K562 (cell line): ENCODE data around the gene SCUBE1. TPM values are rescaled to one million over a fixed set of nuclear protein-coding genes. Genes with fewer than 3 reads are reported as not detected.

Source experiments
- ATAC-seq: fragments of 200-7000 bp; cut with Tn5 transposase; 3 replicates; pipeline ENCODE4 v1.9.1; 2020; ENCODE audit warnings: moderate library complexity
- BruUV-seq: library from RNA; stranded (reverse); fragments of 400-500 nt; replicated peaks from 2 replicates; lab custom pipeline; 2021; lab: Mats Ljungman, UMichigan
- CTCF ChIA-PET: fragments of 300-600 bp; formaldehyde crosslinking; extraction: SDS; loops from one replicate; lab custom pipeline; 2021; ENCODE audit warnings: low intra/inter-chr PET ratio; lab: Yijun Ruan, JAX
- POLR2A ChIA-PET: fragments of 300-600, 350-650 bp; sonication (Branson Sonifier 250); formaldehyde crosslinking; extraction: SDS; loops from one replicate; lab custom pipeline; 2021; ENCODE audit warnings: antibody characterized with exemption, inconsistent platforms; lab: Yijun Ruan, JAX
- DNase-seq, 4 experiments: peaks; one replicate each; pipeline versions ENCODE4 v3.0.0 to v3.0.0-alpha.2; 2011 to 2018; ENCODE audit warnings: low spot score in 3 of 4, mixed read lengths in 3 of 4; ENCODE audit errors: extremely low read depth in 1 of 4
- FAIRE-seq: peaks from 2 replicates; lab custom pipeline; 2011; peaks lifted over from hg19 to GRCh38; lab: Jason Lieb, UNC
- H2AFZ ChIP-seq: 2 replicates; pipeline ENCODE4 v1.6.0; 2011; ENCODE audit warnings: low read depth, low read length, control low read depth, inconsistent platforms
- H3K27ac ChIP-seq: fragments of 200-600 bp; 3 replicates; pipeline ENCODE4 v1.8.0; 2011; ENCODE audit warnings: low read depth, mild to moderate bottlenecking, control low read depth, inconsistent platforms, low read length, moderate library complexity, mixed read lengths; ENCODE audit errors: extremely low read depth
- H3K27me3 ChIP-seq, 2 experiments: fragments of 300-600 bp in 1 of 2; 2 replicates in 1 of 2; 3 replicates in 1 of 2; pipeline versions ENCODE4 v1.6.0 to v1.8.0; 2011; ENCODE audit warnings: inconsistent platforms in 2 of 2, low read length in 2 of 2, mild to moderate bottlenecking in 1 of 2, mixed read lengths in 1 of 2, moderate library complexity in 1 of 2; ENCODE audit not compliant: control insufficient read depth in 2 of 2, insufficient read depth in 2 of 2
- H3K36me3 ChIP-seq: fragments of 300-600 bp; 3 replicates; pipeline ENCODE4 v1.8.0; 2011; ENCODE audit warnings: mild to moderate bottlenecking, low read length, inconsistent platforms; ENCODE audit not compliant: control insufficient read depth, insufficient read depth
- H3K4me1 ChIP-seq, 2 experiments: fragments of 200-600 bp in 1 of 2; replicated peaks in 1 of 2; 2 replicates in 1 of 2; 3 replicates in 1 of 2; pipeline versions ENCODE4 v1.5.1 to v1.8.0; 2011; ENCODE audit warnings: inconsistent platforms in 2 of 2, low read length in 2 of 2, mild to moderate bottlenecking in 1 of 2, mixed read lengths in 1 of 2, moderate library complexity in 1 of 2; ENCODE audit not compliant: control insufficient read depth in 2 of 2, insufficient read depth in 2 of 2
- H3K4me2 ChIP-seq: 2 replicates; pipeline ENCODE4 v1.6.1; 2011; ENCODE audit warnings: low read length, control low read depth, inconsistent platforms, mixed read lengths; ENCODE audit not compliant: insufficient read depth
- H3K4me3 ChIP-seq: fragments of 200-600 bp; sonication (generic), shearing (Covaris generic); 2 replicates; pipeline ENCODE4 v1.5.1; 2016; ENCODE audit warnings: control low read depth, inconsistent platforms
- H3K79me2 ChIP-seq: fragments of 200-600 bp; 3 replicates; pipeline ENCODE4 v1.8.0; 2011; ENCODE audit warnings: low read length, inconsistent platforms; ENCODE audit not compliant: control insufficient read depth, insufficient read depth
- H3K9ac ChIP-seq, 2 experiments: 2 replicates each; pipeline versions ENCODE4 v1.6.0 to v1.6.1; 2011; ENCODE audit warnings: low read depth in 2 of 2, low read length in 2 of 2, control low read depth in 1 of 2, inconsistent platforms in 1 of 2, mild to moderate bottlenecking in 1 of 2, mixed read lengths in 1 of 2; ENCODE audit not compliant: insufficient read depth in 1 of 2
- H3K9me1 ChIP-seq: one replicate; pipeline ENCODE4 v1.6.0; 2011; ENCODE audit warnings: inconsistent platforms, mild to moderate bottlenecking, low read length, moderate library complexity; ENCODE audit not compliant: control insufficient read depth, insufficient read depth
- H3K9me3 ChIP-seq: replicated peaks from 2 replicates; pipeline ENCODE4 v1.5.1; 2011; ENCODE audit warnings: low read depth, low read length, inconsistent platforms; ENCODE audit not compliant: control insufficient read depth, insufficient read depth
- H4K20me1 ChIP-seq: replicated peaks from 2 replicates; pipeline ENCODE4 v1.6.1; 2011; ENCODE audit warnings: low read length, inconsistent platforms, mixed read lengths; ENCODE audit not compliant: control insufficient read depth, insufficient read depth
- FUS ChIP-seq: fragments of 200-400 bp; formaldehyde crosslinking; optimal IDR thresholded peaks from 2 replicates; pipeline ENCODE3; 2017; ENCODE audit warnings: low read depth, low read length
- POLR2G ChIP-seq: fragments of 200-400 bp; formaldehyde crosslinking; IDR thresholded peaks from 2 replicates; pipeline ENCODE4 v1.6.1; 2017; ENCODE audit warnings: low read depth, mild to moderate bottlenecking, antibody characterized with exemption, low read length, moderate library complexity
- RHOXF2B ChIP-seq: fragments of 250-450 bp; sonication (Bioruptor Pico); conservative IDR thresholded peaks from 2 replicates; pipeline ENCODE4 v1.5.1; 2021
- WGBS: fragments of 100-300 bp; shearing (Covaris generic); methylation state at CpG from one replicate; pipeline ENCODE4 v1.1.6; 2016; ENCODE audit warnings: low coverage, mixed read lengths; ENCODE audit not compliant: insufficient coverage; ENCODE audit errors: missing lambda C conversion rate; 5-methylcytosine and 5-hydroxymethylcytosine counted together
- in situ Hi-C: fragments of 300-500 bp; cut with MboI; formaldehyde crosslinking; loops from 4 replicates; pipeline ENCODE4 v1.15.0; 2018; ENCODE audit warnings: inconsistent platforms, mixed read lengths
- intact Hi-C: fragments of 100-400 bp; cut with micrococcal nuclease; formaldehyde crosslinking; loops from 2 replicates; pipeline ENCODE4 v1.14.2; 2022
- polyA plus RNA-seq, 8 experiments: library from polyadenylated mRNA; depleted of rRNA in 4 of 8; stranded (reverse) in 5 of 8; unstranded in 3 of 8; fragments of >200 nt; fragmentation: Nextera tagmentation in 2 of 8; fragmentation: Illumina TruSeq in 1 of 8; extraction: Ambion mirVana in 2 of 8; extraction: Trizol in 1 of 8; gene quantifications; 2 replicates each; pipeline versions ENCODE4 v1.2.1 to v1.2.3, GENCODE V29; 2011 to 2014; ENCODE audit warnings: inconsistent platforms in 1 of 8, missing spikeins in 1 of 8
- total RNA-seq, 7 experiments: library from RNA; depleted of rRNA in 6 of 7; stranded (reverse); fragments of >200 nt in 6 of 7; fragmentation: Illumina TruSeq in 2 of 7; extraction: Trizol in 2 of 7; gene quantifications; 2 replicates each; pipeline versions ENCODE4 v1.2.1 to v1.2.3, GENCODE V29; 2011 to 2021; ENCODE audit warnings: low replicate concordance in 1 of 7

Gene SCUBE1
- total and polyA plus RNA-seq, 9 of the 15 experiments (the other 6 are each of a cell fraction or from before 2014, with no cell fraction given) = 0.03 to 0.47 (median 0.29) TPM; not detected in 6

DNA sequence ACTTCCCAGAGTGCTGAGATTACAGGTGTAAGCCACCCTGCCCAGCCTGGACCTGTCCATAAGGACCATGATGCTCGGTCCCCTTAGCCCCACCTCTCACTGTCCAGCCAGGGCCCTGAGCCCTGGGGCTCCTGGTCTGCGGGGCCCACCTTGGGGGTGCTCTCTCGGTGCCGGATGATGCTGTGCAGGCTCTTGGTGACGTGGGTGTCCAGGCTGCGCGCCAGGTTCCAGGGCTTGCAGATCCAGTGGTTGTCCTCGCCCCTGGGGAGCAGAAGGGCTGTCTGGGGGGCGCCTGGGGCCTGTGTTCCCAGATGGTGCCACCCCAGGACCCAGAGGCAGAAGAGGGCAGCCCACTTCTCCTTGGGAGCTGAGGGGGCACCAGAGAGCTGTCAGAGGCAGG, 169.6 kb downstream of the SCUBE1 start:
- WGBS = 90% methylated on average over 2 of the region's 9 CpGs
- H3K79me2 ChIP-seq = no peaks in the 10 kb centered on the region
- peaks cover 0 to 18% of the 10 kb centered on the region in 2 experiments; a peak in 2 of 5 replicates for H3K4me1 ChIP-seq
- no peak overlapping the region for H3K27ac ChIP-seq
- ATAC-seq = no peak
- DNase-seq = no peak
- intact Hi-C loops = no loop called here
- peaks cover 86% of the 10 kb centered on the region for H3K36me3 ChIP-seq
- POLR2A ChIA-PET = interaction anchor here (0.6 to 1.6 kb wide), 2 partner anchors 10 to 565 kb away, joined by 3 to 5 read pairs; no protein-coding TSS in a partner anchor
- CTCF ChIA-PET = no interaction called here
- BruUV-seq = no TSS peak
- H3K9me3 ChIP-seq = no peaks in the 10 kb centered on the region
- H4K20me1 ChIP-seq = no peaks in the 10 kb centered on the region
- H3K27me3 ChIP-seq = no peaks in the 10 kb centered on the region
- no peak overlapping the region for H3K9ac ChIP-seq
- no peaks in the 10 kb centered on the region for H3K9me1 ChIP-seq
- H3K4me3 ChIP-seq = no peak overlapping the region
- in situ Hi-C loops = no loop called here
- H2AFZ ChIP-seq = no peak overlapping the region
- no peak overlapping the region for H3K4me2 ChIP-seq
- TF ChIP-seq RHOXF2B (no peak), POLR2G (peak; percentile 18; the same call in 1 of the 2 replicates)
- FAIRE-seq = no peak

DNA sequence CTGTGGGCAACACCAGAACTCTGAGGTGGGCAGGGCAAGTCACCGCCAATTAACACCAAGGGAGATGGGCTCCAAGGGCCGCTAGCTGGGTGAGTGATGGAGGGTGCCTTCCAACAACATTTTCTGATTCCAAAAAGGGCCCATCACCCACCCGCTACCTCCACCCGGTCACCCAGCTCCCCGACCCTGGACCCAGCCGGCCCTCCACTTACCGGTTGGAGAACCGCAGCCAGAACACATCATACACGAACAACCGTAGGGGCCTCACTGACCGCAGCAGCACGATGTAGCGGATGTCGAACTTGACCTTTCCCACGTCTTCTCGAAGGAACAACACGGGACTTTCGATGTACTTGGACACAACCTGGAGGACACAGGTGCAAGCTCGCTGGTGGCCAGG, 171.0 kb downstream of the SCUBE1 start:
- DNase-seq (no peak), FAIRE-seq (no peak), ATAC-seq (no peak)
- Histone ChIP-seq H3K27me3 (no peaks in the 10 kb centered on the region), H3K79me2 (no peaks in the 10 kb centered on the region), H3K4me1 (peaks cover under 1 to 32% of the 10 kb centered on the region in 2 experiments; a peak in 4 of 5 replicates), H3K9me1 (no peaks in the 10 kb centered on the region), H2AFZ (no peak overlapping the region), H3K9me3 (no peaks in the 10 kb centered on the region), H3K36me3 (peaks cover 93% of the 10 kb centered on the region), H3K27ac (no peak overlapping the region), H3K4me2 (no peak overlapping the region), H3K4me3 (no peak overlapping the region), H3K9ac (no peak overlapping the region; a peak in 1 of 4 replicates), H4K20me1 (no peaks in the 10 kb centered on the region)
- TF ChIP-seq FUS = no peak
- TF ChIP-seq POLR2G = peak; percentile 37
- POLR2A ChIA-PET = interaction anchor here (0.6 kb wide), 1 partner anchor 356 kb away, joined by 3 read pairs; no protein-coding TSS in a partner anchor
- BruUV-seq = no TSS peak
- in situ Hi-C loops = no loop called here
- CTCF ChIA-PET = no interaction called here
- intact Hi-C loops = no loop called here
- WGBS = 87% methylated on average over 9 of the region's 19 CpGs
